ENCODE measurements around the gene SF3A2. TPM values are rescaled to one million over a fixed set of nuclear protein-coding genes. Genes with fewer than 3 reads are reported as not detected.
A peak's percentile ranks its signal among the peaks of the same experiment; 100 is the strongest.

Gene SF3A2
- total RNA-seq, 1 donor from 2014 or later, result 142 TPM

DNA sequence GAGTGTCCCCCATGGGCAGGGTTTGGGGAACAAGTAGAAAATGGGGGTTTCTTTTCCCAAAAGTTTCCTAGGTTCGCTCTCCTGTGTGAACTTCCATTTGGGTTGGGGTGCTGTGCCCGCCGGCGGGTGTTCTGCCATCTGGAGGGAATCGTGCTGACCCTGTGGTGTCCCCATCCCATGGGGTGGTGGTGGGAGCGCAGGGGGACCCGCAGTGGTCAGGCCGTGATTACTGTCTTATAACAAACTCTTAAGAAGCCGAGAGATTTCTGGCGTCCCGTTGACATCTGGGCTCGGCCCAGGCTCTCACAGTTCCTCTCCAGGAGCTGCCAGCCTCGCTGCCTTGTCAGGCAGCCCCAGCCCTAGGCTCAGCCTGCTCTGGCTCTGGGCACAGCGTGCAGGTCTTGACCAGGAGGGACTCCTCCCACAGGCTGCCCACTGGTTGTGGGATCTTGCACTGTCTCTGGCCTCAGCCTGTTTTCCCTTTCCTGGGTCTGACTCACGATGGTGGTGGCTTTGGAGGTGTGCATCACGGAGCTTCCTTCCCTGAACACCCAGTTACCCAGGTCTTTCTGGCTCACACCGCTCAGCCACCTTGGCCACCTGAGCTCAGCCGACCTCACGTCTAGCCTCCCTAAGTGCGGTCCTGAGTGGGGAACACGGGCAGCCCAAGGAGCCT lies 35.0 kb upstream of the SF3A2 start:
- peak overlapping the region; percentile 73 for H3K27ac Mint-ChIP-seq
- H3K4me1 Mint-ChIP-seq, result no peaks in the 10 kb centered on the region

DNA sequence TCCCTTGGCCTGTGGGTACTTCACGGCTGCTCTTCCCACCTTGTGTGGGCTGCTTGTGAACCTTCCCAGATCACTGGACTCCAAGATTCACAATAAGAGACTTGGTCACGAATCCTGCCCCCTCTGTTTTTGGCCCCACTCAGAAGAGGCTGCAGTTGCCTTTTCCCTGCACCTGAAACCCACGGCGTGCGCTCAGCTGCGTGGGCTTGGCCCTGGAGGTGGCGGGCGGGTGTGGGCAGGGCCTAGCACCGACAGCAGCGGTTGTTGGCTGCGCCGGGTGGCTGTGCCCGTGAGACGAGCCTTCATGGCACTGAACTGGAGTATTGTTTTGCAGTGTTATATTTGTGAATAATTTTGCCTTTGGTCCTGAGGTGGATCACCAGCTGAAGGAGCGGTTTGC lies 34.3 kb upstream of the SF3A2 start:
- Mint-ChIP-seq H3K27me3 (ENCODE audit: low read depth) (no peaks in the 10 kb centered on the region), H3K27ac (no peak overlapping the region)
- TF ChIP-seq, protein P1, sequence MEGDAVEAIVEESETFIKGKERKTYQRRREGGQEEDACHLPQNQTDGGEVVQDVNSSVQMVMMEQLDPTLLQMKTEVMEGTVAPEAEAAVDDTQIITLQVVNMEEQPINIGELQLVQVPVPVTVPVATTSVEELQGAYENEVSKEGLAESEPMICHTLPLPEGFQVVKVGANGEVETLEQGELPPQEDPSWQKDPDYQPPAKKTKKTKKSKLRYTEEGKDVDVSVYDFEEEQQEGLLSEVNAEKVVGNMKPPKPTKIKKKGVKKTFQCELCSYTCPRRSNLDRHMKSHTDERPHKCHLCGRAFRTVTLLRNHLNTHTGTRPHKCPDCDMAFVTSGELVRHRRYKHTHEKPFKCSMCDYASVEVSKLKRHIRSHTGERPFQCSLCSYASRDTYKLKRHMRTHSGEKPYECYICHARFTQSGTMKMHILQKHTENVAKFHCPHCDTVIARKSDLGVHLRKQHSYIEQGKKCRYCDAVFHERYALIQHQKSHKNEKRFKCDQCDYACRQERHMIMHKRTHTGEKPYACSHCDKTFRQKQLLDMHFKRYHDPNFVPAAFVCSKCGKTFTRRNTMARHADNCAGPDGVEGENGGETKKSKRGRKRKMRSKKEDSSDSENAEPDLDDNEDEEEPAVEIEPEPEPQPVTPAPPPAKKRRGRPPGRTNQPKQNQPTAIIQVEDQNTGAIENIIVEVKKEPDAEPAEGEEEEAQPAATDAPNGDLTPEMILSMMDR (IDR thresholded peaks at IDR 0.05; ENCODE audit: unreplicated experiment), result no peak

More for the DNA sequence above, 35.0 kb upstream of the SF3A2 start:
- H3K4me3 Mint-ChIP-seq, result no peak overlapping the region
- DNase-seq (ENCODE audit: low spot score in 2 of 2, unreplicated experiment in 2 of 2), result no peak
- no peaks in the 10 kb centered on the region for H3K27me3 Mint-ChIP-seq (ENCODE audit: low read depth)
- TF ChIP-seq, protein P1 (IDR thresholded peaks at IDR 0.05; ENCODE audit: unreplicated experiment), result no peak
- no peaks in the 10 kb centered on the region for H3K9me3 Mint-ChIP-seq
- H3K36me3 Mint-ChIP-seq, result peaks cover 24% of the 10 kb centered on the region

DNA sequence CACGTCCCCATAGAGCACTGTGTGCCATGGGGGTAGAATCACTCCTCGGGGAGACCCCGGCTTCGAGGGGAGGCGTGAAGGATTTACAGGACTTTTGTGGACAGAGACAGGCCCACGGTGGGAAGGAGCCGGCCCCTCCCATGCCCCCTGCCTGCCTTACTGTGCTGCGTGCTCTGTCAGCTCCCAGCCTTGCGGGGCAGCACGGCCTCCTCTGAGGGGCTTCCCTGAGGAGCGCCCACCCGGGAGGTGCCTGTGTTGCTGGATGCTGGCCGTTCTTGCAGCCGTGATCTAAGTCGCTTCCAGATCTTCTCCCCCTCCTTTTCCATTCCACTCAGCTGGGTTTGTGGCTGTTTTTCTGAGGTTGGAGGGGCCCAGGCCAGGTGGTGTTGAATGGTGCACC lies 29.6 kb upstream of the SF3A2 start:
- no peaks in the 10 kb centered on the region for H3K9me3 Mint-ChIP-seq
- no peak overlapping the region for H3K27ac Mint-ChIP-seq
- no peaks in the 10 kb centered on the region for H3K27me3 Mint-ChIP-seq (ENCODE audit: low read depth)
- H3K4me1 Mint-ChIP-seq, result no peaks in the 10 kb centered on the region
- no peak overlapping the region for H3K4me3 Mint-ChIP-seq
- no peak for DNase-seq (ENCODE audit: low spot score in 2 of 2, unreplicated experiment in 2 of 2)
- TF ChIP-seq, protein P1 (IDR thresholded peaks at IDR 0.05; ENCODE audit: unreplicated experiment), result no peak
- H3K36me3 Mint-ChIP-seq, result peaks cover 23% of the 10 kb centered on the region

More for the DNA sequence above, 34.3 kb upstream of the SF3A2 start:
- Mint-ChIP-seq H3K4me1 (no peaks in the 10 kb centered on the region), H3K4me3 (no peak overlapping the region), H3K9me3 (no peaks in the 10 kb centered on the region), H3K36me3 (peaks cover 21% of the 10 kb centered on the region)
- DNase-seq (ENCODE audit: low spot score in 2 of 2, unreplicated experiment in 2 of 2), result no peak

DNA sequence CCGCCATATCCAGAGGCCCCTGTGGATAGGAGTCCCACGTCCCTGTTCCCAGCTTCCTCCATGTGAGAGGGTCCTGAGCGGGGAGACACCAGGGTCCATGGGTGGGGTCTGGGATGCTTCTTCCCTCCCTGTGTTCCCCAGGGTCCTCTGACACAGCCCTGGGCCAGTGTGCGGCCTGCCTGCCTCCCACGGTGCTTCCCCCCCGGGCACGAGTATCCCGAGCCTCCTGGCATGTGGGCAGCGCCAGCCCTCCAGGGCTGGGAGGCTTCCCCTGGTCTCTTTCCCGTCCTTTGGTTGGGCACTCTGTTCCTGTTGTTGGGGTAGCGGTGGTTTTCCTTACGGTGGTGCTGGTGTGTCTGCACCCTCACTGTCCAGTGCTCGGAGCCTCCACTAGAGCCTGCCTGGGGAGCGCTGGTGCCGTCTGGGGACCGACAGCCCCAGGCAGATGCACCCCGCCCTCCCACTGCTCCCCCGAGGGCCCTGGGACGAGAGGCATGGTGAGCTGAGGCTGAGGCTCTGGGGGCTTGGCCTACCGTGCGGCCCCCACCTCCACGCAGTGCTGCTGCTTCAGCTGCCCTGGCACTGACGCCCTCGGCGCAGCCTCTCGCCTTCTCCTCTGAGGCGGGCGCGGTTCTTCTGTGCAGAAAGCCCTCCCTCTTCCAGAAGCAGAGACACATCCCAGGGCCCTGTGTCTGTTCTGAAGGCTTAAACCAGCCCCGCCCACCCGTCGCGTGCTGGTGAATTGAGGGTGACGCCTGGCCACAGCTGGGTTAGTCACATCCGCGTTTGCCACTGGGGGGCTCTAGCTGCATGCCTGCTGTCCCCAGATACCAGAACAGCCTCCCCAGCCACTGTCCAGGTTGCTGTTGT lies 28.4 kb upstream of the SF3A2 start:
- no peaks in the 10 kb centered on the region for H3K4me1 Mint-ChIP-seq
- H3K36me3 Mint-ChIP-seq, result peaks cover 20% of the 10 kb centered on the region
- no peak overlapping the region for H3K27ac Mint-ChIP-seq
- TF ChIP-seq, protein P1 (IDR thresholded peaks at IDR 0.05; ENCODE audit: unreplicated experiment), result no peak
- H3K4me3 Mint-ChIP-seq, result no peak overlapping the region
- no peaks in the 10 kb centered on the region for H3K9me3 Mint-ChIP-seq
- DNase-seq (ENCODE audit: low spot score in 2 of 2, unreplicated experiment in 2 of 2), result no peak
- H3K27me3 Mint-ChIP-seq (ENCODE audit: low read depth), result no peaks in the 10 kb centered on the region

DNA sequence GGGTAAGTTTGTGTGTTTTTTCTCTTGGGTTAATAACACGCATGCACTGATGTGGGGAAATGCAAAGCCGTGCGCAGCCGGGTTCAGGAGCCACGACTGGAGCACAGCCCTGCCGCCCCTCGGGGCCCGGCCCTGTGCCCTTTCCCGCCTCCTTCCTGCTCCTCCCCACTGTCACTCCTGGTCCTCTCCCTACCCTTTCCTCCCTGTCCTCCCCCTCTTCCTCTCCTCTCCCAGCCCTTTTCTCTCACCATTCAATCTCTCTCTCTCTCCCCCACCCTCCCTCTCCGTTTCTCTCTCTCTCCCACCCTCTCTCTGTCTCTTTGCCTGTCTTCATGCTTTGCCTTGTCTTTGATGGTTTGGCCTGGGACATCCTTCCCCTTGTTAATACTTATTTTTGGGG lies 27.6 kb upstream of the SF3A2 start:
- Mint-ChIP-seq H3K9me3 (no peaks in the 10 kb centered on the region), H3K4me1 (no peaks in the 10 kb centered on the region), H3K36me3 (peaks cover 20% of the 10 kb centered on the region), H3K27me3 (ENCODE audit: low read depth) (no peaks in the 10 kb centered on the region), H3K4me3 (no peak overlapping the region), H3K27ac (no peak overlapping the region)
- TF ChIP-seq, protein P1 (IDR thresholded peaks at IDR 0.05; ENCODE audit: unreplicated experiment), result no peak
- no peak for DNase-seq (ENCODE audit: low spot score in 2 of 2, unreplicated experiment in 2 of 2)

Data from mesothelial cell of epicardium (in vitro differentiated cells).